Spinal cord (tissue), 10 donors: ENCODE measurements around the gene CARMIL3. TPM values are rescaled to one million over a fixed set of nuclear protein-coding genes. Genes with fewer than 3 reads are reported as not detected.
A peak's percentile ranks its signal among the peaks of the same experiment; 100 is the strongest.

ENCODE experiments used
- DNase-seq, 6 donors: peaks; one replicate each; pipeline versions ENCODE4 v3.0.0 to v3.0.0-alpha.2; 2013 to 2015; ENCODE audit warnings: low spot score in 6 of 6, low read depth in 4 of 6
- H3K27ac ChIP-seq: one replicate; pipeline ENCODE4 v1.5.1; 2013; ENCODE audit warnings: low read depth, low read length, control low read depth
- H3K27me3 ChIP-seq: one replicate; pipeline ENCODE4 v1.6.1; 2013; ENCODE audit warnings: low read length; ENCODE audit not compliant: control insufficient read depth, insufficient read depth
- H3K36me3 ChIP-seq: one replicate; pipeline ENCODE4 v1.6.1; 2013; ENCODE audit warnings: low read length; ENCODE audit not compliant: control insufficient read depth, insufficient read depth
- H3K4me1 ChIP-seq: one replicate; pipeline ENCODE4 v1.6.1; 2013; ENCODE audit warnings: low read length; ENCODE audit not compliant: control insufficient read depth, insufficient read depth
- H3K4me3 ChIP-seq: one replicate; pipeline ENCODE4 v1.5.1; 2013; ENCODE audit warnings: low read depth, low read length, control low read depth
- H3K9me3 ChIP-seq: one replicate; pipeline ENCODE4 v1.6.1; 2013; ENCODE audit warnings: low read length; ENCODE audit not compliant: control insufficient read depth, insufficient read depth
- WGBS: methylation state at CpG from one replicate; pipeline ENCODE4 v1.1.5; 2013; ENCODE audit warnings: missing lambda C conversion rate; ENCODE audit not compliant: insufficient coverage; 5-methylcytosine and 5-hydroxymethylcytosine counted together
- polyA plus RNA-seq, 2 donors: library from polyadenylated mRNA; unstranded; fragments of 120-200 nt; gene quantifications; one replicate each; pipeline ENCODE4 v1.2.1, GENCODE V29; 2013; ENCODE audit not compliant: insufficient read length in 2 of 2
- total RNA-seq, 2 donors: library from RNA; depleted of rRNA in 1 of 2; stranded (reverse); fragments of 120-200 nt in 1 of 2; fragments of >200 nt in 1 of 2; gene quantifications; one replicate each; pipeline versions ENCODE4 v1.2.3 to v1.2.4, GENCODE V29; 2013 to 2014
- donor health status: healthy.

CARMIL3 gene
- total and polyA plus RNA-seq, 4 donors: 10.2 to 43.2 (median 22.4) TPM

GRCh38 chr14:24066496-24067132 is 14.8 kb downstream of the CARMIL3 start:
- no peak for DNase-seq
- H3K36me3 ChIP-seq: peaks cover 64% of the 10 kb centered on the region
- no peaks in the 10 kb centered on the region for H3K27me3 ChIP-seq
- WGBS: 85% methylated on average over 7 of the region's 8 CpGs
- peaks cover 21% of the 10 kb centered on the region for H3K4me1 ChIP-seq
- H3K27ac ChIP-seq: no peak overlapping the region
- no peak overlapping the region for H3K4me3 ChIP-seq
- H3K9me3 ChIP-seq: no peaks in the 10 kb centered on the region

- DNase-seq: peak in 1 of 6 donors; percentile 66
- no peaks in the 10 kb centered on the region for H3K27me3 ChIP-seq
- no peaks in the 10 kb centered on the region for H3K9me3 ChIP-seq
- H3K27ac ChIP-seq: no peak overlapping the region
- H3K36me3 ChIP-seq: peaks cover 57% of the 10 kb centered on the region
- H3K4me3 ChIP-seq: no peak overlapping the region
- WGBS: 79% methylated on average over 8 of the region's 12 CpGs
- peaks cover 29% of the 10 kb centered on the region for H3K4me1 ChIP-seq
Measured at GRCh38 chr14:24067133-24068082, 15.6 kb downstream of the CARMIL3 start.

GRCh38 chr14:24068711-24069410 is 17.1 kb downstream of the CARMIL3 start:
- Histone ChIP-seq H3K9me3 (no peaks in the 10 kb centered on the region), H3K36me3 (peaks cover 46% of the 10 kb centered on the region), H3K27me3 (no peaks in the 10 kb centered on the region), H3K4me3 (no peak overlapping the region), H3K27ac (no peak overlapping the region), H3K4me1 (peaks cover 40% of the 10 kb centered on the region)
- DNase-seq: no peak
- 89% methylated on average over 7 of the region's 10 CpGs for WGBS

- Histone ChIP-seq H3K27ac (no peak overlapping the region), H3K36me3 (peaks cover 42% of the 10 kb centered on the region), H3K27me3 (no peaks in the 10 kb centered on the region), H3K4me3 (no peak overlapping the region), H3K4me1 (peaks cover 40% of the 10 kb centered on the region), H3K9me3 (no peaks in the 10 kb centered on the region)
- DNase-seq: no peak
- 100% methylated on average over 2 of the region's 6 CpGs for WGBS
Measured at GRCh38 chr14:24069411-24069735, 17.6 kb downstream of the CARMIL3 start.

GRCh38 chr14:24070285-24071143 is 18.7 kb downstream of the CARMIL3 start:
- DNase-seq: peak in 1 of 6 donors; percentile 3
- Histone ChIP-seq H3K4me1 (peaks cover 40% of the 10 kb centered on the region), H3K27me3 (no peaks in the 10 kb centered on the region), H3K36me3 (peaks cover 31% of the 10 kb centered on the region), H3K27ac (no peak overlapping the region), H3K4me3 (no peak overlapping the region), H3K9me3 (no peaks in the 10 kb centered on the region)
- 88% methylated on average over 7 of the region's 10 CpGs for WGBS

- peaks cover 40% of the 10 kb centered on the region for H3K4me1 ChIP-seq
- no peak within 1 kb of the TSS for H3K27ac ChIP-seq
- no peak within 1 kb of the TSS for H3K4me3 ChIP-seq
- 66% methylated on average over 14 of the region's 19 CpGs for WGBS
- peak in 1 of 6 donors; percentile 49 for DNase-seq
- H3K36me3 ChIP-seq: peaks cover 27% of the 10 kb centered on the region
- H3K27me3 ChIP-seq: no peaks in the 10 kb centered on the region
- no peaks in the 10 kb centered on the region for H3K9me3 ChIP-seq
Measured at GRCh38 chr14:24071144-24071697, 19.4 kb downstream of the CARMIL3 start, which contains the start of gene CPNE6. Gene CPNE6, plus strand, starts transcription at chr14:24071562. Its CDS starts 1,375 bp downstream, at chr14:24072937.

- Histone ChIP-seq H3K36me3 (peaks cover 23% of the 10 kb centered on the region), H3K27me3 (no peaks in the 10 kb centered on the region), H3K4me3 (no peak overlapping the region), H3K9me3 (no peaks in the 10 kb centered on the region), H3K4me1 (peaks cover 36% of the 10 kb centered on the region), H3K27ac (no peak overlapping the region)
- peak in 2 of 6 donors; percentile 14 to 81 for DNase-seq
- 56% methylated on average over 10 of the region's 12 CpGs for WGBS
Measured at GRCh38 chr14:24071836-24072430, 20.1 kb downstream of the CARMIL3 start.

GRCh38 chr14:24072436-24072835 is 20.6 kb downstream of the CARMIL3 start:
- H3K4me1 ChIP-seq: peaks cover 31% of the 10 kb centered on the region
- no peak overlapping the region for H3K4me3 ChIP-seq
- 60% methylated on average over 6 of the region's 7 CpGs for WGBS
- no peaks in the 10 kb centered on the region for H3K27me3 ChIP-seq
- H3K27ac ChIP-seq: no peak overlapping the region
- peaks cover 21% of the 10 kb centered on the region for H3K36me3 ChIP-seq
- no peaks in the 10 kb centered on the region for H3K9me3 ChIP-seq
- DNase-seq: peak in 2 of 6 donors; percentile 7 to 71
